Esophagus squamous epithelium (tissue), 4 donors: ENCODE data around the gene KCND2.

Experiments used
- POLR2A ChIP-seq, 4 donors: fragments of 450-650 bp; IDR thresholded peaks; one replicate each; pipeline ENCODE4 v1.6.1; 2017; ENCODE audit warnings: antibody characterized with exemption in 4 of 4, mild to moderate bottlenecking in 4 of 4, moderate library complexity in 3 of 4
- TF ChIP-seq, protein P1 (sequence below), 6 experiments: fragments of 450-650 bp in 4 of 6; fragments of 200-600 bp in 2 of 6; sonication (generic) in 2 of 6; IDR thresholded peaks; one replicate each; pipeline ENCODE4 v1.5.1; 2016 to 2019; ENCODE audit warnings: antibody characterized with exemption in 6 of 6, mild to moderate bottlenecking in 4 of 6, moderate library complexity in 4 of 6

DNA sequence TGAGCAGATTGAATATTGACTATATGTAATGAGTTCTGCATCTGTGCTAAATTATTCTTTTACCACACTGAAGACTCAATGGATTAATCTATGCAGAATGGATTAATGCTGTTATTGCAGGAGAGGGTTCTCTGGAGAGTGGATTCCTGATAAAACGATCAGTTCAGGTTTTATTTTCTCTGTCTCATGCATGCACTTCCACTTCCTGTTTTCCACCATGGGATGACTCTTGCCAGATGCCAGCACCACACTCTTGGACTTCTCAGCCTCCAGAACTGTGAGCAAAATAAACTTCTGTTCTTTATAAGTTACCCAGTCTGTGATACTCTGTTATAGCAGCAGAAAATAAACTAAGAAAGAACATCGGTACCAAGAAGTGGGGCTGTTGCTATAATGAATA is 207.5 kb downstream of the KCND2 start:
- TF ChIP-seq, protein P1, sequence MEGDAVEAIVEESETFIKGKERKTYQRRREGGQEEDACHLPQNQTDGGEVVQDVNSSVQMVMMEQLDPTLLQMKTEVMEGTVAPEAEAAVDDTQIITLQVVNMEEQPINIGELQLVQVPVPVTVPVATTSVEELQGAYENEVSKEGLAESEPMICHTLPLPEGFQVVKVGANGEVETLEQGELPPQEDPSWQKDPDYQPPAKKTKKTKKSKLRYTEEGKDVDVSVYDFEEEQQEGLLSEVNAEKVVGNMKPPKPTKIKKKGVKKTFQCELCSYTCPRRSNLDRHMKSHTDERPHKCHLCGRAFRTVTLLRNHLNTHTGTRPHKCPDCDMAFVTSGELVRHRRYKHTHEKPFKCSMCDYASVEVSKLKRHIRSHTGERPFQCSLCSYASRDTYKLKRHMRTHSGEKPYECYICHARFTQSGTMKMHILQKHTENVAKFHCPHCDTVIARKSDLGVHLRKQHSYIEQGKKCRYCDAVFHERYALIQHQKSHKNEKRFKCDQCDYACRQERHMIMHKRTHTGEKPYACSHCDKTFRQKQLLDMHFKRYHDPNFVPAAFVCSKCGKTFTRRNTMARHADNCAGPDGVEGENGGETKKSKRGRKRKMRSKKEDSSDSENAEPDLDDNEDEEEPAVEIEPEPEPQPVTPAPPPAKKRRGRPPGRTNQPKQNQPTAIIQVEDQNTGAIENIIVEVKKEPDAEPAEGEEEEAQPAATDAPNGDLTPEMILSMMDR (IDR thresholded peaks at IDR 0.05): no peak
- TF ChIP-seq POLR2A (IDR thresholded peaks at IDR 0.05): no peak
